Neural cell (in vitro differentiated cells): ENCODE measurements around the gene OR6J1.

Experiments used
- CTCF ChIP-seq: fragments of 450-650 bp; IDR thresholded peaks from 2 replicates; pipeline ENCODE4 v1.5.1; 2014; ENCODE audit warnings: antibody characterized with exemption, mild to moderate bottlenecking, moderate library complexity; ENCODE audit not compliant: poor library complexity, severe bottlenecking
- MXI1 ChIP-seq: fragments of 450-650 bp; conservative IDR thresholded peaks from 2 replicates; pipeline ENCODE4 v1.6.1; 2014; ENCODE audit warnings: antibody characterized with exemption, mild to moderate bottlenecking; ENCODE audit not compliant: poor library complexity, severe bottlenecking

GRCh38 chr14:22601996-22602395 lies 42.2 kb downstream of the OR6J1 start:
- no peak for TF ChIP-seq MXI1
- TF ChIP-seq CTCF = no peak
